H1 (cell line): ENCODE data around the gene BICD1.

Experiments used
- BRCA1 ChIP-seq: IDR thresholded peaks from 2 replicates; pipeline ENCODE4 v1.6.1; 2012; ENCODE audit warnings: low read depth, low read length, improper control_type of control experiment
- CHD1 ChIP-seq: IDR thresholded peaks from 2 replicates; pipeline ENCODE4 v1.6.1; 2012; ENCODE audit warnings: low read depth, low read length, improper control_type of control experiment
- CTCF ChIP-seq, 3 experiments: IDR thresholded peaks; 1 replicate in 2 of 3; 2 replicates in 1 of 3; pipeline versions ENCODE4 v1.5.1 to v1.6.1; 2011; ENCODE audit warnings: low read length in 3 of 3, mild to moderate bottlenecking in 3 of 3, inconsistent platforms in 2 of 3, low read depth in 1 of 3, moderate library complexity in 1 of 3; ENCODE audit not compliant: insufficient read depth in 1 of 3; ENCODE audit errors: control extremely low read depth in 1 of 3
- EGR1 ChIP-seq: IDR thresholded peaks from 2 replicates; pipeline ENCODE4 v1.6.1; 2011; ENCODE audit warnings: low read depth, low read length, borderline replicate concordance
- HDAC2 ChIP-seq, 2 experiments: fragments of 300-600 bp in 1 of 2; sonication (generic) in 1 of 2; IDR thresholded peaks; 2 replicates each; pipeline ENCODE4 v1.6.1; 2011 to 2012; ENCODE audit warnings: low read depth in 2 of 2, low read length in 2 of 2, mild to moderate bottlenecking in 2 of 2, moderate library complexity in 2 of 2, borderline replicate concordance in 1 of 2, inconsistent platforms in 1 of 2
- KDM1A ChIP-seq: fragments of 200-600, 300-600 bp; sonication (generic); IDR thresholded peaks from 2 replicates; pipeline ENCODE4 v1.7.1; 2016; ENCODE audit warnings: mild to moderate bottlenecking, low read length, borderline replicate concordance
- SAP30 ChIP-seq: fragments of 300-600 bp; sonication (generic); IDR thresholded peaks from 2 replicates; pipeline ENCODE4 v1.7.1; 2012; ENCODE audit warnings: low read length, moderate library complexity, mild to moderate bottlenecking, inconsistent platforms; ENCODE audit not compliant: insufficient read depth, insufficient replicate concordance
- SP1 ChIP-seq: IDR thresholded peaks from 2 replicates; pipeline ENCODE4 v1.6.1; 2011; ENCODE audit warnings: low read depth, low read length
- TEAD4 ChIP-seq: IDR thresholded peaks from 2 replicates; pipeline ENCODE4 v1.6.1; 2012; ENCODE audit warnings: low read depth, low read length, inconsistent platforms, mixed read lengths
- YY1 ChIP-seq: IDR thresholded peaks from 2 replicates; pipeline ENCODE4 v1.6.1; 2011; ENCODE audit warnings: low read depth, mild to moderate bottlenecking, low read length

- TF ChIP-seq EGR1 (no peak), CHD1 (no peak), HDAC2 (IDR thresholded peaks at IDR 0.05; ENCODE audit: borderline replicate concordance in 1 of 2, low read depth in 2 of 2, low read length in 2 of 2) (no peak), SP1 (no peak), YY1 (no peak), TEAD4 (no peak), CTCF (IDR thresholded peaks at IDR 0.05; ENCODE audit: control extremely low read depth in 1 of 3, insufficient read depth in 1 of 3, low read depth in 1 of 3, low read length in 3 of 3) (no peak), KDM1A (no peak), BRCA1 (no peak), SAP30 (no peak)
Observed at GRCh38 chr12:32369202-32369601, 262.6 kb downstream of the BICD1 start.
